IMR-90 (cell line): ENCODE data around the gene RRAGD. TPM values are rescaled to one million over a fixed set of nuclear protein-coding genes. Genes with fewer than 3 reads are reported as not detected.

Experiments
- ATAC-seq: fragments of 200-7000 bp; cut with Tn5 transposase; 2 replicates; pipeline ENCODE4 v1.9.1; 2020; ENCODE audit warnings: low read depth, mild to moderate bottlenecking, moderate library complexity
- BruUV-seq: library from RNA; stranded (reverse); fragments of 400-500 nt; replicated peaks from 2 replicates; lab custom pipeline; 2021; lab: Mats Ljungman, UMichigan
- CTCF ChIA-PET: fragments of 300-600 bp; formaldehyde crosslinking; extraction: SDS; loops from one replicate; lab custom pipeline; 2021; ENCODE audit warnings: antibody characterized with exemption; lab: Yijun Ruan, JAX
- POLR2A ChIA-PET: fragments of 300-600 bp; sonication (Branson Sonifier 250); formaldehyde crosslinking; loops from one replicate; lab custom pipeline; 2022; ENCODE audit warnings: antibody characterized with exemption; ENCODE audit not compliant: unreplicated experiment; lab: Charles Lee
- DNase-seq: peaks from one replicate; pipeline ENCODE4 v3.0.0; 2013
- H2AFZ ChIP-seq: replicated peaks from 2 replicates; pipeline ENCODE3; 2013; ENCODE audit warnings: low read length, mild to moderate bottlenecking; ENCODE audit not compliant: poor library complexity
- H2AK5ac ChIP-seq: 2 replicates; pipeline ENCODE4 v1.6.1; 2013; ENCODE audit warnings: low read depth, low read length, inconsistent platforms
- H2AK9ac ChIP-seq: replicated peaks from 2 replicates; pipeline ENCODE3; 2013; ENCODE audit warnings: mild to moderate bottlenecking, low read depth, low read length, moderate library complexity; ENCODE audit not compliant: poor library complexity
- H2BK120ac ChIP-seq: 2 replicates; pipeline ENCODE4 v1.6.1; 2013; ENCODE audit warnings: low read depth, low read length, inconsistent platforms
- H2BK15ac ChIP-seq: 3 replicates; pipeline ENCODE4 v1.6.1; 2013; ENCODE audit warnings: low read depth, low read length, inconsistent platforms
- H2BK20ac ChIP-seq: 2 replicates; pipeline ENCODE4 v1.6.1; 2013; ENCODE audit warnings: low read depth, mild to moderate bottlenecking, inconsistent platforms, low read length, moderate library complexity
- H2BK5ac ChIP-seq: 2 replicates; pipeline ENCODE4 v1.6.1; 2013; ENCODE audit warnings: mild to moderate bottlenecking, low read depth, low read length, inconsistent platforms; ENCODE audit not compliant: poor library complexity, severe bottlenecking
- H3K14ac ChIP-seq: replicated peaks from 2 replicates; pipeline ENCODE4 v1.6.1; 2013; ENCODE audit warnings: low read depth, low read length, inconsistent platforms
- H3K18ac ChIP-seq: 2 replicates; pipeline ENCODE4 v1.6.1; 2013; ENCODE audit warnings: low read depth, low read length, control low read depth
- H3K23ac ChIP-seq: 2 replicates; pipeline ENCODE4 v1.6.1; 2013; ENCODE audit warnings: low read depth, low read length, inconsistent platforms
- H3K27ac ChIP-seq: 2 replicates; pipeline ENCODE4 v1.5.1; 2013; ENCODE audit warnings: mild to moderate bottlenecking, control low read depth, low read length; ENCODE audit not compliant: insufficient read depth
- H3K27me3 ChIP-seq: 2 replicates; pipeline ENCODE4 v1.6.1; 2013; ENCODE audit warnings: low read length; ENCODE audit not compliant: control insufficient read depth, insufficient read depth
- H3K36me3 ChIP-seq: 2 replicates; pipeline ENCODE4 v1.6.1; 2013; ENCODE audit warnings: low read length, mixed read lengths; ENCODE audit not compliant: control insufficient read depth, insufficient read depth
- H3K4ac ChIP-seq: 2 replicates; pipeline ENCODE4 v1.6.1; 2013; ENCODE audit warnings: low read depth, low read length, inconsistent platforms
- H3K4me1 ChIP-seq: 2 replicates; pipeline ENCODE4 v1.6.1; 2013; ENCODE audit warnings: low read length, mixed read lengths; ENCODE audit not compliant: control insufficient read depth, insufficient read depth
- H3K4me2 ChIP-seq: 2 replicates; pipeline ENCODE4 v1.6.1; 2013; ENCODE audit warnings: low read depth, mild to moderate bottlenecking, control low read depth, low read length, moderate library complexity
- H3K4me3 ChIP-seq: 2 replicates; pipeline ENCODE4 v1.5.1; 2013; ENCODE audit warnings: low read depth, mild to moderate bottlenecking, control low read depth, low read length, moderate library complexity; ENCODE audit not compliant: insufficient read depth
- H3K56ac ChIP-seq: 2 replicates; pipeline ENCODE4 v1.6.1; 2013; ENCODE audit warnings: low read length, inconsistent platforms; ENCODE audit not compliant: insufficient read depth; ENCODE audit errors: extremely low read depth
- H3K79me1 ChIP-seq, 2 experiments: 2 replicates each; pipeline ENCODE4 v1.6.1; 2013; ENCODE audit warnings: low read length in 2 of 2, inconsistent platforms in 1 of 2, low read depth in 1 of 2
- H3K9ac ChIP-seq: 2 replicates; pipeline ENCODE4 v1.6.1; 2013; ENCODE audit warnings: low read depth, low read length, control low read depth
- H3K9me1 ChIP-seq: 2 replicates; pipeline ENCODE4 v1.6.1; 2013; ENCODE audit warnings: low read length, inconsistent platforms; ENCODE audit not compliant: insufficient read depth
- H3K9me3 ChIP-seq: 2 replicates; pipeline ENCODE4 v1.6.1; 2013; ENCODE audit warnings: low read length; ENCODE audit not compliant: control insufficient read depth, insufficient read depth
- H4K20me1 ChIP-seq: 2 replicates; pipeline ENCODE4 v1.6.1; 2013; ENCODE audit warnings: low read length, inconsistent platforms; ENCODE audit not compliant: insufficient read depth
- H4K5ac ChIP-seq: 2 replicates; pipeline ENCODE4 v1.6.1; 2013; ENCODE audit warnings: mild to moderate bottlenecking, low read depth, low read length, control low read depth
- H4K8ac ChIP-seq, 2 experiments: 2 replicates each; pipeline ENCODE4 v1.6.1; 2013; ENCODE audit warnings: low read depth in 2 of 2, low read length in 2 of 2, control low read depth in 1 of 2, inconsistent platforms in 1 of 2
- H4K91ac ChIP-seq: 2 replicates; pipeline ENCODE4 v1.6.1; 2013; ENCODE audit warnings: low read depth, low read length, inconsistent platforms; ENCODE audit not compliant: insufficient read depth
- BHLHE40 ChIP-seq: fragments of 150-350 bp; IDR thresholded peaks from 2 replicates; pipeline ENCODE4 v1.6.1; 2016; ENCODE audit warnings: mild to moderate bottlenecking, low read depth, low read length
- CEBPB ChIP-seq: IDR thresholded peaks from 2 replicates; pipeline ENCODE4 v1.6.1; 2012; ENCODE audit warnings: low read depth, low read length, improper control_type of control experiment
- CHD1 ChIP-seq: IDR thresholded peaks from 2 replicates; pipeline ENCODE4 v1.6.1; 2012; ENCODE audit warnings: low read depth, low read length, improper control_type of control experiment
- ELK1 ChIP-seq: fragments of 150-350 bp; IDR thresholded peaks from 2 replicates; pipeline ENCODE4 v1.6.1; 2016; ENCODE audit warnings: low read depth, mild to moderate bottlenecking, low read length, moderate library complexity, borderline replicate concordance
- FOS ChIP-seq: fragments of 150-350 bp; IDR thresholded peaks from 2 replicates; pipeline ENCODE4 v1.6.1; 2016; ENCODE audit warnings: low read depth, low read length
- MAFK ChIP-seq: IDR thresholded peaks from 2 replicates; pipeline ENCODE4 v1.6.1; 2012; ENCODE audit warnings: low read depth, low read length, improper control_type of control experiment
- MAZ ChIP-seq: IDR thresholded peaks from 2 replicates; pipeline ENCODE4 v1.6.1; 2012; ENCODE audit warnings: low read depth, mild to moderate bottlenecking, low read length, improper control_type of control experiment, moderate library complexity, borderline replicate concordance
- MXI1 ChIP-seq: IDR thresholded peaks from 2 replicates; pipeline ENCODE4 v1.6.1; 2012; ENCODE audit warnings: low read depth, mild to moderate bottlenecking, low read length, moderate library complexity, borderline replicate concordance
- NFE2L2 ChIP-seq: fragments of 150-350 bp; IDR thresholded peaks from 2 replicates; pipeline ENCODE4 v1.6.1; 2016; ENCODE audit warnings: low read depth, mild to moderate bottlenecking, low read length
- POLR2A ChIP-seq: IDR thresholded peaks from 2 replicates; pipeline ENCODE4 v1.6.1; 2012; ENCODE audit warnings: mild to moderate bottlenecking, low read depth, low read length
- RAD21 ChIP-seq: IDR thresholded peaks from 2 replicates; pipeline ENCODE4 v1.6.1; 2012; ENCODE audit warnings: low read length, improper control_type of control experiment
- RCOR1 ChIP-seq: IDR thresholded peaks from 2 replicates; pipeline ENCODE4 v1.6.1; 2012; ENCODE audit warnings: mild to moderate bottlenecking, low read length, improper control_type of control experiment; ENCODE audit not compliant: insufficient replicate concordance
- RFX5 ChIP-seq: IDR thresholded peaks from 2 replicates; pipeline ENCODE4 v1.8.0; 2012; ENCODE audit warnings: low read depth, mild to moderate bottlenecking, low read length, moderate library complexity
- SMC3 ChIP-seq: fragments of 150-350 bp; IDR thresholded peaks from 2 replicates; pipeline ENCODE4 v1.6.1; 2016; ENCODE audit warnings: low read depth, mild to moderate bottlenecking, antibody characterized with exemption, low read length, moderate library complexity
- USF2 ChIP-seq: fragments of 150-350 bp; IDR thresholded peaks from 2 replicates; pipeline ENCODE4 v1.6.1; 2017; ENCODE audit warnings: mild to moderate bottlenecking, antibody characterized with exemption, low read length, low read depth
- WGBS, 2 experiments: methylation state at CpG; one replicate each; pipeline versions ENCODE4 v1.1.5 to v1.1.7; 2013; ENCODE audit warnings: missing lambda C conversion rate in 2 of 2; ENCODE audit not compliant: insufficient read length in 1 of 2; ENCODE audit errors: extremely low coverage in 2 of 2; 5-methylcytosine and 5-hydroxymethylcytosine counted together
- dilution Hi-C: fragments of 300-500 bp; cut with HindIII; formaldehyde crosslinking; loops from one replicate; pipeline ENCODE4 v1.14.3; 2018; ENCODE audit warnings: low sequenced_read_pairs; ENCODE audit not compliant: unreplicated experiment
- in situ Hi-C: fragments of 300-500 bp; cut with MboI; formaldehyde crosslinking; loops from 3 replicates; pipeline ENCODE4 v1.14.3; 2019; ENCODE audit warnings: low sequenced_read_pairs, inconsistent platforms, mixed read lengths
- intact Hi-C: fragments of 100-400 bp; cut with micrococcal nuclease; formaldehyde crosslinking; loops from 2 replicates; pipeline ENCODE4 v1.10.0; 2022
- polyA plus RNA-seq, 3 experiments: library from polyadenylated mRNA; depleted of rRNA; stranded (reverse); fragments of >200 nt; gene quantifications; 2 replicates each; pipeline ENCODE4 v1.2.3, GENCODE V29; 2012; ENCODE audit warnings: low replicate concordance in 1 of 3
- total RNA-seq: library from RNA; depleted of rRNA; stranded (reverse); fragments of >200 nt; gene quantifications from 2 replicates; pipeline ENCODE4 v1.2.3, GENCODE V29; 2012
- TF ChIP-seq, protein P1 (sequence below): conservative IDR thresholded peaks from 2 replicates; pipeline ENCODE4 v1.5.1; 2012; ENCODE audit warnings: mild to moderate bottlenecking, low read depth, low read length, improper control_type of control experiment

The RRAGD gene
- total and polyA plus RNA-seq, 2 of the 4 experiments (the other 2 are of a cell fraction): not detected

GRCh38 chr6:89368999-89369398, 43.1 kb downstream of the RRAGD start:
- H3K4me2 ChIP-seq: no peak overlapping the region
- 0 out of 2 replicates have a peak, but pooled peaks cover 3% of the 10 kb centered on the region for H3K27me3 ChIP-seq
- in situ Hi-C loops (loop anchor here (25.0 kb wide), 2 partner anchors 232 to 382 kb away; partner anchors contain the start of gene PM20D2), dilution Hi-C loops (no loop called here), intact Hi-C loops (loop anchor here (1.0 to 5.0 kb wide), 4 partner anchors 58 to 386 kb away; no protein-coding TSS in a partner anchor)
- no peaks in the 10 kb centered on the region for H3K4me1 ChIP-seq
- BruUV-seq: no TSS peak
- H2BK5ac ChIP-seq: no peak overlapping the region
- H3K14ac ChIP-seq: no peak overlapping the region
- H4K91ac ChIP-seq: no peak overlapping the region
- no peaks in the 10 kb centered on the region for H3K9me3 ChIP-seq
- no peak overlapping the region for H4K8ac ChIP-seq
- DNase-seq (peak; percentile 46), ATAC-seq (peak; percentile 82)
- H2BK15ac ChIP-seq: no peak overlapping the region
- H2AFZ ChIP-seq: no peak overlapping the region
- H3K36me3 ChIP-seq: no peaks in the 10 kb centered on the region
- no peak overlapping the region for H3K23ac ChIP-seq
- H3K9ac ChIP-seq: no peak overlapping the region
- H4K20me1 ChIP-seq: no peaks in the 10 kb centered on the region
- ChIA-PET POLR2A (no interaction called here), CTCF (interaction anchor here (1.4 to 1.9 kb wide), 2 partner anchors 57 to 248 kb away, joined by 6 read pairs; no protein-coding TSS in a partner anchor)
- H4K5ac ChIP-seq: no peak overlapping the region
- H3K9me1 ChIP-seq: no peaks in the 10 kb centered on the region
- TF ChIP-seq FOS: no peak
- no peak for TF ChIP-seq CHD1
- peak; percentile 29 for TF ChIP-seq RAD21
- no peak for TF ChIP-seq CEBPB
- no peak for TF ChIP-seq BHLHE40
- no peak for TF ChIP-seq RCOR1
- no peak for TF ChIP-seq MAFK
- no peak for TF ChIP-seq RFX5
- TF ChIP-seq, protein P1, sequence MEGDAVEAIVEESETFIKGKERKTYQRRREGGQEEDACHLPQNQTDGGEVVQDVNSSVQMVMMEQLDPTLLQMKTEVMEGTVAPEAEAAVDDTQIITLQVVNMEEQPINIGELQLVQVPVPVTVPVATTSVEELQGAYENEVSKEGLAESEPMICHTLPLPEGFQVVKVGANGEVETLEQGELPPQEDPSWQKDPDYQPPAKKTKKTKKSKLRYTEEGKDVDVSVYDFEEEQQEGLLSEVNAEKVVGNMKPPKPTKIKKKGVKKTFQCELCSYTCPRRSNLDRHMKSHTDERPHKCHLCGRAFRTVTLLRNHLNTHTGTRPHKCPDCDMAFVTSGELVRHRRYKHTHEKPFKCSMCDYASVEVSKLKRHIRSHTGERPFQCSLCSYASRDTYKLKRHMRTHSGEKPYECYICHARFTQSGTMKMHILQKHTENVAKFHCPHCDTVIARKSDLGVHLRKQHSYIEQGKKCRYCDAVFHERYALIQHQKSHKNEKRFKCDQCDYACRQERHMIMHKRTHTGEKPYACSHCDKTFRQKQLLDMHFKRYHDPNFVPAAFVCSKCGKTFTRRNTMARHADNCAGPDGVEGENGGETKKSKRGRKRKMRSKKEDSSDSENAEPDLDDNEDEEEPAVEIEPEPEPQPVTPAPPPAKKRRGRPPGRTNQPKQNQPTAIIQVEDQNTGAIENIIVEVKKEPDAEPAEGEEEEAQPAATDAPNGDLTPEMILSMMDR: peak; percentile 43
- no peak for TF ChIP-seq POLR2A
- peak; percentile 44 for TF ChIP-seq SMC3
- TF ChIP-seq MAZ: no peak
- no peak for TF ChIP-seq ELK1
- no peak for TF ChIP-seq USF2
- TF ChIP-seq MXI1: no peak
- no peak for TF ChIP-seq NFE2L2
- no peak overlapping the region for H3K4me3 ChIP-seq
- no peak overlapping the region for H2AK9ac ChIP-seq
- H3K79me1 ChIP-seq: no peaks in the 10 kb centered on the region
- no peak overlapping the region for H3K27ac ChIP-seq
- WGBS, 2 experiments: no CpG with 5 or more reads among the region's 7 CpGs
- H3K18ac ChIP-seq: no peak overlapping the region
- H2BK120ac ChIP-seq: no peak overlapping the region
- H2BK20ac ChIP-seq: no peak overlapping the region
- H3K4ac ChIP-seq: no peak overlapping the region
- no peak overlapping the region for H3K56ac ChIP-seq
- no peak overlapping the region for H2AK5ac ChIP-seq
